Cerebellar cortex (tissue), 1 donor: ENCODE data around the gene UCK2.
"Not testable (repeated sequence)": the region's sequence is repeated elsewhere in the genome, so short reads cannot be mapped to it uniquely, and the experiment has no call there.

Experiments used
- DNase-seq: peaks from one replicate; pipeline ENCODE4 v3.0.0-alpha.2; 2015; ENCODE audit warnings: low spot score

UCK2 gene

DNA sequence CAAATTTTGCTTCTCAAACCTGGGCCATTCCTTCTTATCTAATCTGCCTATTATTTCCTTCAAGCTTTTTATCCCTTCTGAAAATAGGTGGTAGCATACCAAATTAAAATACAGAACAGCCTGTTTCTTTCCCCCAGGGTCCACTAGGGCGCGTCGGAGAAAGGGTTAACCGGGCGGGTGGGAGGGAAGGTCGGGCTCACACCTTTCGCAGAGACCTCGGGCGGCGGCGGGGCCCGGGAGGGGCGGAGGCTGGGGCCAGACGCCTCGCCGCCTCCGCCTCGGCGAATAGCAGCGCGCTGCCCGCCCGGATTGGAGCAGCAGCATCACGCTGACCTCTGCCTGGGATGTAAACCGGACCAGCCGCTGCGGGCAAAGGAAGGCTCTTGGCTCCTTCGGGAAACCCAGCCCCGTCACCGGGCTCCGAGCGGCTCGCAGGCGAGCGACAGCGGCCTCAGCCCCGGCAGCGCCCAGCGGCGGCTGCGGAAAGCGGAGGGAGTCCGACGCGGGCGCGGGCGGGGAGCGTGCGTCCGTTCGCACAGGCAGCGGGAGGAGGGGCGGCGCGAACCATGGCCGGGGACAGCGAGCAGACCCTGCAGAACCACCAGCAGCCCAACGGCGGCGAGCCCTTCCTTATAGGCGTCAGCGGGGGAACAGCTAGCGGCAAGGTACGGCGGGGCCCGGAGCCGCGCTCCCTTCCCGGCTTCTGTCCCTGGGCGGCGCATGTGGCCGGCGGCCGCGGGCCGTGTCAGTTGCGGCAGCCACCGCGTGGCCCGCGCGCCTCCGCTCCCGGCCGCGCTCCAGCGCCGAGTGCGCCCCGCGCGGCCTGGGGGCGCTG is at the start of gene UCK2:
TSS of gene UCK2 (plus strand) at position 347 of the 835 bp plus-strand sequence. CDS start at position 567, 220 bp downstream.
- peak; percentile 83 for DNase-seq

GRCh38 chr1:165778197-165778596 is 49.2 kb upstream of the UCK2 start:
- not testable (repeated sequence) for DNase-seq

GRCh38 chr1:165783519-165783918 is 43.9 kb upstream of the UCK2 start:
- not testable (repeated sequence) for DNase-seq

DNA sequence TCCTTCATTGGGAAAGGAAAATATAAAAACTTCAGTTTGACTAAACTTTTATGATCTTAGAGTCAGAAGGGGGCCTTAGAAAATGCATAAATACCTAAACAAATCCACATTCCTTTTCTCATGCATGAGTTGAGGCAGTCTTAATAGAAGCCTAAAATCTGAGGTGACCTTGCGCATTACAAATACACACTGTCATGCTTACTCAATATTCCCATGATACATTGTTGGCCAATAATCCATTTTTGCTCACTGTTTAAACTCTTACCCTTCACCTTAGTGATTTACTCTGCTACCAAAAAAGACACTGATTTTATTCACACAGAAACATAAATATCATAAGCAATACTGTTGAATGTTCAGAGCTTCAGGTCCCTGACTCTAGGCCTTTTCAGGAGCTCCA is 39.7 kb upstream of the UCK2 start:
- DNase-seq: no peak

GRCh38 chr1:165793951-165794350 is 33.5 kb upstream of the UCK2 start:
- no peak for DNase-seq

- no peak for DNase-seq
Observed at GRCh38 chr1:165795894-165796293, 31.5 kb upstream of the UCK2 start.

- DNase-seq: no peak
Observed at GRCh38 chr1:165799387-165799786, 28.0 kb upstream of the UCK2 start.

DNA sequence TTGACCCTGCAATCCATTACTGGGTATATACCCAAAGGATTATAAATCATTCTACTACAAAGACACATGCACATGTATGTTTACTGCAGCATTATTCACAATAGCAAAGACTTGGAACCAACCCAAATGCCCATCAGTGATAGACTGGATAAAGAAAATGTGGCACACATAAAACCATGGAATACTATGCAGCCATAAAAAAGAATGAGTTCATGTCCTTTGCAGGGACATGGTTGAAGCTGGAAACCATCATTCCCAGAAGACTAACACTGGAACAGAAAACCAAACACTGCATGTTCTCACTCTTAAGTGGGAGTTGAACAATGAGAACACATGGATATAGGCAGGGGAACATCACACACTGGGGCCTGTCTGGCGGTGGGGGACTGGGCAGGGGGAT is 22.9 kb upstream of the UCK2 start:
- DNase-seq: not testable (repeated sequence)

GRCh38 chr1:165807613-165808012 is 19.8 kb upstream of the UCK2 start:
- no peak for DNase-seq

- no peak for DNase-seq
Observed at GRCh38 chr1:165815725-165816124, 11.7 kb upstream of the UCK2 start.

DNA sequence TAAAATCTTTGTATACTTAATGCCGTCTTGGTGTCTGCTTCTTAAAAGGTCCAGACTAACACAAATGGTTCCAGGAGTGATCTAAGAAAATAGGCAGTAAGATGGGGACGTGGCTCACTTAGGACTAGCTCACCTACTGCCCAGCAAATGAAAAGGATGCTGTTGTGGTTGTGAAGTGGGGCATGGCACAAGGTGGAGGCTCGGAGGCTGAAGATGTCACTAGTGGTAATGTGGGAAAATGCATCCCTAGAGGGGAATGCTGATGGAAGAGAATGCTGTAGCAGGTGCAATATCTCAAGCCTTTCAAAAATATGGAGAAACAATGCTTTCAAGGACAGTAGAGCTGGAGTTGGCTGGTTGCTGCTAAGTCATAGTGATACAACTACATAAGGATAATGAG is 11.3 kb upstream of the UCK2 start:
- no peak for DNase-seq

- no peak for DNase-seq
Observed at GRCh38 chr1:165816826-165817497, 10.5 kb upstream of the UCK2 start.

DNA sequence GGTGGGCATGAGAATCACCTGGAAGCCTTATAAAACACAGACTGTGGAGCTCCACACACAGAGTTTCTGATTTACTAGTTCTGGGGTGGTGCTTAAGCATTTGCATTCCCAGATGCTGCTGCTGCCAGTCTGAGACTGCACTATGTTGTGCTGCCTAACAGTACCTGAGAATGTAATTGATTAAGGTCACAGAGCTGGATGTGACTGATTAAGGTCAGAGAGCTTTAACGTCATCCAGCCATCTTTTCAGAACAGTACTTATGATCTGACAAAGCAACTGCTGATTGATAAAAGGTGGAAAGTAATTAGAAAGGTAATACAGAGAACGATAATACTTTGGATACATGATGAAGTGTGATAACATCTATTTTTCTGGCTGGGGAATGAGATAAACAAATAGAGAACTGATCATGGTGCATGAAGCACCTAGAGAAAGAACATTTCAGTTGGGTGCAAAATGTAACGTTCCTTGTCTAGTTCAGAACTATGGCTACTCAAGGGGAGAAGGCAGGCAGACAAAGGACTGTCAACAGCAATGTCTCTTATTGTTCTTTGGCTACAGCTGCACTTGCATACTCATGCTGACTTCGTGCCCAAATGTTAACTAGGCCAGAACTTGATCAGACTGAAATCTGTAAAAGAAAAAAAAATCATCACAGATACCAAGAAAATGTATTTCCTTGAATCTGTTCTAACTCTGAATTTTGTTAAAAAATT is 3.7 kb upstream of the UCK2 start:
- no peak for DNase-seq

- no peak for DNase-seq
Observed at GRCh38 chr1:165824269-165824643, 3.2 kb upstream of the UCK2 start.

DNA sequence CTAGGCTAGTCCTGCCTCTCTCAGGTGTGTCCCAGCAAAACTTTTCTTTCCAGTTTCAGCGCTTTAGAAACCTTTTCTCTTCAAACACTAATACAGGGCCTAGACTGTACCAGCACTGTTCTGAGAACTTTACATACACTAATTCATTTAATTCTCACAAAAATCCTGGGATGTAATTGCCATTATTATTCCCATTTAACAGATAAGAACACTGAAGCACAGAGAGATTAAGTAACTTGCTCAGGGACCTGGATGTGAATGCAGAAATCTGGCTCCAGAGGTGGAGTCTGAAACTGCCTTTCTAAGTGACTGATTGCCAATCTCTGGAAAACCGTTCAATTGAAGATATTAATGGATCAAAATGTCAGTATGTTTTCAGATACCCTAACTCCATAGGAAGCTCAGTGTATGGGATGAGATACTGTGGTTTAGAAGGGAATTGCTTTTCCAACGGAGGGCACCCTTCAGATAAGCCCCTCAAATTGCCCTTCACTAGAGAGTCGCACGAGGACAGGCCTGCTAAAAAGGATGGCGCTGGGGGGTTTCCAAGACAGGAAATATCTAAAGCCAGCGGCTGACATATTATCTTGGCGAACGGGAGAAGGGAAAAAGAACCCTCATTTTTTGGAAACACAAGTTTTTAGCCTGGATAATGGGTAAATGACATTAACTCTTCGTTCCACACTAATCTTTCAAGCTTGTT is 698 bp upstream of the UCK2 start:
- peak; percentile 33 for DNase-seq

DNA sequence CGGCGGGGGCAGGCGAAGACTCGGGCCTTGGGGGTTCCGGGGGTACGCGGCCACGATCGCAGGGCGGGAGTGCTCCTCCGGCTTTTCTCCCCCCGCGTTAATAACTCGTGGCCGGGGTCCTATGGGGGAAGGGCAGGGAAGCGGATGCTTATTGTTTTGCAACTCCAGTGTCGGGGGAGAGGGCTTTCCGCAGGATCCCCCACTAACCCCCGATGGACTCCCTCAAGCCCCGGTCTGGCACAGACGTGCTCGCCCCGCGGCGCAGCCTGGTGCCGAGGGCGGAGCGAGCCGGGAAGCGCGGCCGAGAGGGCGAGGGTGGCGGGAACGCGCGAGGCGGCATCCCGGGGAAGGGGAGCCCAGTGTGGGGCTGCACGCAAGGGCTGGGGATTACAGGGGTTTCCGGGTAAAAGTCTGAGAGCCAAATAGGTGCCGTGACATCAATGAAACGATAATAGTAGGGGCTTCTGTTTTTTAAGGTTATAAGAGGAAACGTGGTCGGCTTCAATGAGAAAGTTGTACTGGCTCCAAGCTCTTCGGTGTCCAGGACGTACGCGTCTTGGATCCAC is 772 bp downstream of the UCK2 start:
- DNase-seq: peak; percentile 31

- peak; percentile 79 for DNase-seq
Observed at GRCh38 chr1:165828669-165829329, 1.4 kb downstream of the UCK2 start.

DNA sequence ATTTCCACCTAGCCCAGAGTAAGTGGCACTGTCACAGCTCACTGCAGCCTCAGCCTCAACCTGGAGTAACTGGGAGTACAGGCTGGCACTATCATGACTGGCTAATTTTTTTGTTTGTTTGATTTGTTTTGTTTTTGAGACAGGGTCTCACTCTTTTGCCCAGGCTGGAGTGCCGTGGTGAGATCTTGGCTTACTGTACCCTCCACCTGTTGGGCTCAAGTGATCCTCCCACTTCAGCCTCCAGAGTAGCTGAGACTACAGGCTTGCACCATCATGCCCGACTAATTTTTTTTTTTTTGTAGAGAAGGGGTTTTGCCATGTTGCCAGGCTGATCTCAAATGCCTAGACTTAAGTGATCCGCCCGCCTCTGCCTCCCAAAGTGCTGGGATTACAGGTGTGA is 2.5 kb downstream of the UCK2 start:
- no peak for DNase-seq

DNA sequence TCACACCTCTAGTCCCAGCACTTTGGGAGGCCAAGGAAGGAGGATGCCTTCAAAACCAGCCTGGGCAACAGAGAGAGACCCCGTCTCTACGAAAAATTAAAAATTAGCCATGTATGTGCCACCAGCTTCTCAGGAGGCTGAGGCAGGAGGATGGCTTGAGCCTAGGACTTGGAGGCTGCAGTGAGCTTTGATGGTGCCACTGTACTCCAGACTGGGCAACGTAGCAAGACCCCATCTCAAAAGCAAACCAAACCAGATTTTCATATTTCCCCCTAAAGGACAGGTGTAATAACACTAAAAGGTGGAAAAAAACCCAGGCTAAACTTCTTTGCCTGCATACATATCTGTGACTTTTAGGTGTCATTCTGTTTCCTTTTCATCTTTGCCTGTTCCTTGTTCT is 3.7 kb downstream of the UCK2 start:
- DNase-seq: no peak

- no peak for DNase-seq
Observed at GRCh38 chr1:165832902-165833301, 5.5 kb downstream of the UCK2 start.

- DNase-seq: no peak
Observed at GRCh38 chr1:165833358-165833757, 5.9 kb downstream of the UCK2 start.
